GM12872 (cell line): Measurements from ENCODE around the gene MFSD6L.

ENCODE experiments used
- TF ChIP-seq, protein P1 (sequence below): IDR thresholded peaks from 3 replicates; pipeline ENCODE4 v1.5.1; 2011; ENCODE audit warnings: low read depth, mild to moderate bottlenecking, low read length, moderate library complexity; ENCODE audit not compliant: insufficient read depth

The MFSD6L gene

DNA sequence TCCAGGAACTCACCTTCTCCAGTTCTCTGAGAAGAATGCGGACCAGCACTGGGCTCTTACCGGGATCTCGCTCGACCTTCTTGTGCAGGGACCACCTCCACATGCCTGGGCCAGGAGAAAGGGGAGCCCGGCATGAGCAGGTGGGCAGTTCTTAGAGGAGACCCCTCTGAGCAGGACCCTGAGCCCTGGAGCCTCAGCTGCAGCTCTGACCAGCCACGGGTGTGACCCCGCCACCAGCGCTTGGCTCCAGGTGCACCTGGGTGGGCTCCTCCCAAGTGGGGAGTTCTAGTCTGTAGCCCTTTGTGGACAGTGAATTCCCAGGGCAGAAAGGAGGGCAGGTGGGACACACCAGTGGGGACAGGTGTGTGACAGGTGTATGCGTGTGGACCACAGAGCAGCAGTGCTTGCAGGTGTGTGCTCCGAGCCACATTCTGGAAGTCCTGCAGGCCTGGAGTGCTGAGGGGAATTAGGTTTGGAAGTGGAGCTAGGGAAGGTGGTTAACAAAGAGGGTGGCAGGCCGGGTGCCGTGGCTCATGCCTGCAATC, 39.5 kb upstream of the MFSD6L start:
- TF ChIP-seq, protein P1, sequence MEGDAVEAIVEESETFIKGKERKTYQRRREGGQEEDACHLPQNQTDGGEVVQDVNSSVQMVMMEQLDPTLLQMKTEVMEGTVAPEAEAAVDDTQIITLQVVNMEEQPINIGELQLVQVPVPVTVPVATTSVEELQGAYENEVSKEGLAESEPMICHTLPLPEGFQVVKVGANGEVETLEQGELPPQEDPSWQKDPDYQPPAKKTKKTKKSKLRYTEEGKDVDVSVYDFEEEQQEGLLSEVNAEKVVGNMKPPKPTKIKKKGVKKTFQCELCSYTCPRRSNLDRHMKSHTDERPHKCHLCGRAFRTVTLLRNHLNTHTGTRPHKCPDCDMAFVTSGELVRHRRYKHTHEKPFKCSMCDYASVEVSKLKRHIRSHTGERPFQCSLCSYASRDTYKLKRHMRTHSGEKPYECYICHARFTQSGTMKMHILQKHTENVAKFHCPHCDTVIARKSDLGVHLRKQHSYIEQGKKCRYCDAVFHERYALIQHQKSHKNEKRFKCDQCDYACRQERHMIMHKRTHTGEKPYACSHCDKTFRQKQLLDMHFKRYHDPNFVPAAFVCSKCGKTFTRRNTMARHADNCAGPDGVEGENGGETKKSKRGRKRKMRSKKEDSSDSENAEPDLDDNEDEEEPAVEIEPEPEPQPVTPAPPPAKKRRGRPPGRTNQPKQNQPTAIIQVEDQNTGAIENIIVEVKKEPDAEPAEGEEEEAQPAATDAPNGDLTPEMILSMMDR, result no peak

GRCh38 chr17:8837563-8838075, 38.5 kb upstream of the MFSD6L start:
- TF ChIP-seq, protein P1, result no peak

- TF ChIP-seq, protein P1, result no peak
Observed at GRCh38 chr17:8836821-8837562, 37.8 kb upstream of the MFSD6L start.

- TF ChIP-seq, protein P1, result no peak
Observed at GRCh38 chr17:8835631-8836364, 36.6 kb upstream of the MFSD6L start.

DNA sequence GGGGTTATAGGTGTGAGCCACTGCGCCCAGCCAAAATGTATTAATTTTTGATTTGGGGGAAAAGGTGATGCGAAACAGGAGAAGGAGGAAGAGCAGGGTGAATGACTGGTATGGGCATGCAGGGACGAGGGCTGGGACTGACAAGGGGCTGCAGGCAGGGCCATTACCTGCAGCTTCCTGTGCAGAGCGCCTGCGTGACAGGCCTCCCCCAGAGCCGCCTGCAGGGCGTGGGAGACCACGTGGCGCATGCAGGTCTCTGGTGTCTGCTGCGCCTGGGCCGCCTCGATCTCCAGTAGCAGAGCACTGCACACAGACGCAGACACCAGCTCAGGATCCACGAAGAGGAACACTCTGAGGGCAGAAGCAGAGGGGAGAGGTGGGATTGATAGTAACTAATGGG, 35.9 kb upstream of the MFSD6L start:
- TF ChIP-seq, protein P1, result no peak

GRCh38 chr17:8832711-8833352, 33.7 kb upstream of the MFSD6L start:
- TF ChIP-seq, protein P1, result peak; percentile 74
